GM19240 (cell line): ENCODE data around the gene PAXX.
A peak's percentile ranks its signal among the peaks of the same experiment; 100 is the strongest.
"Not testable (repeated sequence)": the region's sequence is repeated elsewhere in the genome, so short reads cannot be mapped to it uniquely, and the experiment has no call there.

Experiments used
- DNase-seq: peaks from one replicate; pipeline ENCODE4 v3.0.0; 2011; ENCODE audit warnings: low spot score; ENCODE audit not compliant: insufficient read length

PAXX gene

GRCh38 chr9:137000177-137000930 is 8.1 kb downstream of the PAXX start:
- DNase-seq: peak; percentile 90

- DNase-seq: no peak
Observed at GRCh38 chr9:137001857-137002645, 9.8 kb downstream of the PAXX start.

GRCh38 chr9:137002646-137003041 is 10.4 kb downstream of the PAXX start:
- DNase-seq: no peak

GRCh38 chr9:137004285-137004684 is 12.1 kb downstream of the PAXX start:
- not testable (repeated sequence) for DNase-seq

- no peak for DNase-seq
Observed at GRCh38 chr9:137006116-137007003, 14.1 kb downstream of the PAXX start.

GRCh38 chr9:137007108-137007815 is 15.0 kb downstream of the PAXX start:
- DNase-seq: no peak

- no peak for DNase-seq
Observed at GRCh38 chr9:137007816-137008270, 15.6 kb downstream of the PAXX start.

GRCh38 chr9:137008312-137008711 is 16.1 kb downstream of the PAXX start:
- no peak for DNase-seq

GRCh38 chr9:137009217-137009616 is 17.0 kb downstream of the PAXX start:
- no peak for DNase-seq

- no peak for DNase-seq
Observed at GRCh38 chr9:137009938-137010732, 17.9 kb downstream of the PAXX start.

- no peak for DNase-seq
Observed at GRCh38 chr9:137011156-137011555, 18.9 kb downstream of the PAXX start.

- no peak for DNase-seq
Observed at GRCh38 chr9:137011907-137012675, 19.9 kb downstream of the PAXX start.

GRCh38 chr9:137012694-137013570 is 20.7 kb downstream of the PAXX start:
- DNase-seq: no peak

- DNase-seq: no peak
Observed at GRCh38 chr9:137013571-137013940, 21.3 kb downstream of the PAXX start.

- no peak for DNase-seq
Observed at GRCh38 chr9:137014166-137014565, 21.9 kb downstream of the PAXX start.

- no peak for DNase-seq
Observed at GRCh38 chr9:137014776-137015539, 22.7 kb downstream of the PAXX start.

GRCh38 chr9:137015540-137015930 is 23.3 kb downstream of the PAXX start:
- DNase-seq: no peak

GRCh38 chr9:137015976-137016375 is 23.8 kb downstream of the PAXX start:
- DNase-seq: no peak
